Activated CD4-positive, alpha-beta T cell treated with anti-CD3 and anti-CD28 coated beads for 48 hours (primary cell): ENCODE results near the gene PLA2G4A.

Experiments used
- DNase-seq: peaks from one replicate; pipeline ENCODE4 v3.0.0-alpha.2; 2020

The PLA2G4A gene

DNA sequence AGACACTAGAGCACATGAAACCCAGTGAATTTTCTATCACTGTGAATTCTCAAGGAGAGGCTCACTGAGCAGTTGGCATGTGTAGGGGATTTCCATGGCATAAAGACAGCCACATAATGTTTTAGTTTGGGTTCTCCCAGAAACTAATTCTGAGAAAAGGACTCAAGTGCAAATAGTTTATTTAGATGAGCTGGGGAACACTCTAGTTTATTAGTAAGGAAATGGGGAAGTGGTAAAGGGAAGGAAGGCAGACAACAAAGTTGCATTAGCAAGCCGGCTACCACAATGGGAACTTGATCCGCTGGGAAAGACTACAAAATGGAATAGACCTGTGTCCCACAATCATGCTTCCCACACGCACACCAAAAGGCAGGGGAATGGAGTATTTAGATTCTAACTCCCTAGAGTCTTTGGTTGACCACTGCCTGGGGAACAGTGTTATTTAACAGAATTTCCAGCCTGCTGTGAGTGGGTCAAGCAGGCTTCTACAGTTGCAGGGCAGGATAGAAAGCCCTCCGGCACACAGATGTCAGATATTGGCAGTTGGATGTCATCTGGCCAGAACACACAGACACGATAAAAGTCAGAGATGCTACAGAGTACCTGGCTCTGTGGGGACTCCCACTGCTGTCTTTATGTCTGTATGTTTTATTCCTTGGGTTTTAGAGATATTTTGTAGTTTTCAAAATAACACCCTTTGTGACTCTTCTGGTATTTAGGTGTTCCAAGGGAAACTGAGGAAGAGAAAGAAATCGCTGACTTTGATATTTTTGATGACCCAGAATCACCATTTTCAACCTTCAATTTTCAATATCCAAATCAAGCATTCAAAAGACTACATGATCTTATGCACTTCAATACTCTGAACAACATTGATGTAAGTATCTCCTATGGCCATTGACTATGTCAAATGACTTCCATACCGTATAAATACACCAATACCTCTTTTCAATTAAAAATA, 150.1 kb downstream of the PLA2G4A start:
- DNase-seq = no peak

DNA sequence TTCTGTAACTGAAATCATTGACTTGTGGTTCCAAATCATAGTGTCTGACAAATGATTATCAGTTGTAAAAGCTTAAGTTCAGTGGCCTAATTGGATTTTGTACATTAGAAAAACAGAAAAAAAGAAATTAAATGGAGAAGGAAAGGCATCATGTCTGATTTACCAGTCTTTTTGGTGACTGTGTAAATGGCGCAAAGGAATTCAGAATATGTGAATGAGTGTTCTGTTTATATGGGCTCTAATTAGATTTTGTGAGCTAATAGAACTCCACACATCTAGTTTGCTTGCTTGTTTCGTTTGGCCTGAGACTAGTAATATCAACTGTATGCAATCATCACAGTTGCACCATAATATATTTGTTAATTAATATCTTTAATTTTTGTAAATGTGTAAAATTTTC, 151.7 kb downstream of the PLA2G4A start:
- no peak for DNase-seq

DNA sequence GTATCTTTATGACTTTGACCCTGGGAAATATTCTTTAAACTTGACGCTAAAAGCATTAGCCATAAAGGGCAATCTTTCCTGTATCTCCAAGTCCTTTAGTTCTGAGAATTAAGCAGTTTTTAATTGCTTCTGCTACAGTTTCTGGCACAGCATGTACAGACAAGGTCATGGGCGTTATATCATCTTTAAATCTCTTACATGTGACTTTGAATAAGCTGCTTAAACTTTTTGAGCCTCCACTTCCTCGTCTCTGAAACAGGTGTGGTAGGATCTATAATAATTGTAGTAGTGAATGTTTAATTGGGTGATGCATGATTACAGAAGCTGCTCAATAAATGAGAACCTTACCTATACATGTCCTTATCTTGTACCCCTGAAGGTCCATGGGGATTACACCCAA, 153.4 kb downstream of the PLA2G4A start:
- no peak for DNase-seq

DNA sequence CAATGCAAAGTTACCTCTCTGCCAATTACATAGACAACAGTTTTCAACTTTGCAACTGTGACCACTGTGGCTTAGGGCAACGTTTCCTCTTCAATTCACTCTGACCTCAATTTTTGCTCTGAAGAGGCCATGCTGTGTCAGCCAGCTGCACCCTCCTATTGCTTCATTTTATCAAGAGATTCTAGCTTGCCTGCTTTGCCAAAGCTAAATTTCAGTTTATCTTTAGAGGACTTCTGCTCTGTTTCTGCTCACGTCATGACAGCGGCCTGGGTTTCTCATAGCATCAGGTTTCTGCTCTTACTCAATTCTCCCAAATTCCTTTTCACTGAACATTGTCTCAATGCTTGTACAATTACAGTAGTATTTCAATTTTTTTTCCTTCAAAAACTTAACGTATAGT, 154.6 kb downstream of the PLA2G4A start:
- no peak for DNase-seq

DNA sequence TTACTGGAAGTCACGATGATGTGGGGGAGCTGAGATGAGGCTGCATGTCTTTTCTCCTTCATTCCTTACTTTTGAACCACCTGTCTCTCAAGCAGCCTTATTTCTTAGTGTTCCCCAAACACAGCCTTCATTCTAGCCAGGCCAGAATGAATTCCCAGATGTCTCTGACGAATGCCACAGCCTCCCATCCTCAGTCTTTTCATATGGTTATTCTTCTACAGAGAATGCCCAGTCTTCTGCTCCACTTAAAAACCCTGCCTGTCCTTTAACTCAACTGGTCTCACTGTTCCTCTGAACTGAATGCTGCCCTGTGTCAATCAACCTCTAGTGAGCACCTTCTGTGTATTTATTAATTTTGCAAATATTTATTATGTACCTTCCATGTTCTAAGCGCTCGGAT, 156.2 kb downstream of the PLA2G4A start:
- no peak for DNase-seq

DNA sequence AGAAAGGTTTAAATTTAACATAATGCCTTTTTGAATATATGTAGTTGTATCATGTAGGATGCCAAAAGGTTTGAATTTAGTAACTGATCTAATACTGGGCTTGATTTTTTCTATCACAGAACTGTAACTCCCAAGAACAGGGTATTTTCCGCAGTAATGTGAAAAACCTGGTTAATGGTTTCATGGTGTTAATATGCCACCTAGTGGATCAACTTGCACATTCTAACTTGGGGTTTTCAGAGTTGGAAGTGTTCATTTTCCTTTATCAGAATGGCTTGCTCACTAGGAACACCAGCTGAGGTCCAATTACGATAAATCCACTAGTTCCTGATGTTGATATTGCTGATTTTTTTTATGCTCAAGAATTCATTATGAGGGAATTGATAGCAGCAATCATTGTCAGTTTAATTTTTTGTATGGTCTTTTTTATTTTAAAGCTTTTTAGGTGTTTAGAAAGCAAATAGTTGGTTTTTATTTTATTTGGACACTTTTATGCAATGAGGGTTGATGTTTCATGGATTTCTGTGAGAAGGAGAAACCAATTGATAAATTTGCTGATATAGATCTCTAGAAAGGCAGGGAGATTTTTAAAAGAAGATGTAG, 157.2 kb downstream of the PLA2G4A start:
- no peak for DNase-seq

DNA sequence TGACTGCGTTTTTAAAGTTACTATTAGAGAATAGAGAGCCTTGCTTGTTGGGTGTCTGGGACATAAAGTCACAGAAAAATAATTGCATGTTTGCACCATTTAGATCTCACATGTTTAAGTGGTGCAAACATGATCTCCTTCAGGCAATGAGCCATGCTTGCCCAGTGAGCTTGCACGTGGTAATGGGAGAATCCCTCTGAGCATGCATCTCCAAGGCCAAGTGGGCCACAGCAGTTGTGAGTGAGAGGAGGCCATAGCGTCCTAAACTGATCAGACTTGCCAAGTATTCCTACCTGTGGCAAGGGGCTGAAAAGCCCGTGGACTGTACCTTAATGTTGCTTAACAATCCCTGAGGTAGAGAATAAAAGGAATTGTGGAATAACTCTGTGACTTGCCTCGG, 158.3 kb downstream of the PLA2G4A start:
- no peak for DNase-seq

DNA sequence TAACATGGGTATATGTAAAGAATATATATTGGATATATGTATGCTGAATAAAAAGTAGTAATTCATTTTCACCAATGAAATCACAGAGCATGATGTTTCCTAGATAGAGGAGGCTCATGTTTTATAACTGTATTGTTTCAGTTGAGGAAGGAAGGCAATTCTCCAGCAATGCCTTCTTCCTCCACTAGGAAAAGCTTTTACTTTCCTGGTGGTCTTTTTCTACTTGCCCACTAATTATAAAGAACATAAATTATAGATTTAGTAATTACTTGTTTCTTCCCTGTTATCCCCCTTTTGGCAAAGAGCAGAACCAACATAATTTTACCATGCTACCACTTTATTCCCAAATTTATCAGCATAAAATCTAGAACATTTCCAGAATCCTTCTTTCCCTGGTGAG, 159.0 kb downstream of the PLA2G4A start:
- DNase-seq = no peak

DNA sequence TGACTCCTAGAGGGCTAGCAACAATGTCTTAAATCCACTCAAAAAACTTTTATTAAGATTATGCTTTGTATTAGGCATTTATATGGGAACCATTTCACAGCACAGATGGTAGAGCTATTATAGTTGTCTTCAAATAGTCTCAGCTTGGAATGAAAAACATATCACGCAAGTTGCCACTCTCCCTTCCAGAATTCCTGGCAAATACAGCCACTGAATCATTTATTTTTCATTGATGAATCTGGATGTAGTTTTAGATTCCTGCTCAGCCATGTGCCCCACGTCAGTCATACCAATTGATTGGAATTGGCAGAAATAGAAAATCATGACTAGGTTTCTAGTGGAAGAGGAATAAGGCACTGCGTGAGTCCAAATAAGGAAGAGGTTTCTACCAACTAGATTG, 165.2 kb downstream of the PLA2G4A start:
- DNase-seq = no peak

DNA sequence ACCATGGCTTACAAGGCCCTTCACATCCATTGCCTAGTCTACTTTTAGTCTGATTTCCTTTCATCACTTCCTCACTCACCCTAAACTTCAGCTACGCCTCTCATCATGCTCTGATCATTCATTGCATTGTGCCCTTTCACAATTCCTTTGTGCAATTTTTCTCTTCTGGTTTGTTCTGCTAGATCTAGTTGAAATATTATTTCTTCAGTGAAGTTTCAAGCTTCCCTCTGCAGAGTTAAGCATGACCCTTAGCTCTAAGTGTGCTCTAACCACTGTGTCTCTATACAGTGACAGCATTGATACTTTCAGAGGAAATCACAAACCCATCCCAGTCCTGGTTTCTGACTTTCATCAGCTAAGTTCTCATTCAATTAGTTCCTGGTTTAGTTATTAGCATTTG, 166.1 kb downstream of the PLA2G4A start:
- DNase-seq = no peak

DNA sequence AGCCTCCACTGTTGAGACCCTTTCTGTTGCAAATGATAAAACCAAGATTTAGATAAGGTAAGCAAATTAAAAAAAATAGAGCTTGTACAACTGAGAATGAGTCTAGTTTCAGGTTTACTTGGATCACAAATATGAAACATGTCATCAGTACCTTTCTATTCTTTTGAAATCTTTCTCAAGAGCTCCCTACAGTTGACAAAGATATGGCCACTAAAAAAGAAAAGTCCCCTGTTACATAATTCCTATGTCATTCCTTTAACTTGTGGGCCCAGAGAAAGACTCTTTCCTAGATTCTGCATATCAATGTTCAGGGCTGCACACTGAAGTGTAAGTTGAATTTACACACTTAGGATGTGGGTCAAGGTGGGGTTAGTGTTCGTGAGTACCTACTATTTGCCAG, 168.1 kb downstream of the PLA2G4A start:
- DNase-seq = no peak

DNA sequence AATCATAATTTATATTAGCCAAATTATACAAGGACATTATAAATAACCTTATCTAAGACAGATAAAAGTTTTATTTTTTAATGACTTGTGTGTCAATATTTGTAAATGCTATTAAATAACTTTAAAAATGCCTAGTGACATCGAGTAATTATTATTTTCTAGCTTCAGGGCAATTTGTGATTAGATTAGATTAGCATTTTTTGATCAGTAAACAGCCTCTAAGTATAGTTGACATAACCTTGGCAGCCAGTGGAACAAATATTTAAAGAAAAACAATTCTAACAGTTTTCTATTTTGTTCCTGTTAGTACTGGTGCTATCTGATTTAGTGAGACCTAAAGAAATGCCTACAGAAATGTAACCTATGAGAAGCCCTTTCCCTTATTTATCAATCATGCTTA, 169.1 kb downstream of the PLA2G4A start:
- DNase-seq = no peak

DNA sequence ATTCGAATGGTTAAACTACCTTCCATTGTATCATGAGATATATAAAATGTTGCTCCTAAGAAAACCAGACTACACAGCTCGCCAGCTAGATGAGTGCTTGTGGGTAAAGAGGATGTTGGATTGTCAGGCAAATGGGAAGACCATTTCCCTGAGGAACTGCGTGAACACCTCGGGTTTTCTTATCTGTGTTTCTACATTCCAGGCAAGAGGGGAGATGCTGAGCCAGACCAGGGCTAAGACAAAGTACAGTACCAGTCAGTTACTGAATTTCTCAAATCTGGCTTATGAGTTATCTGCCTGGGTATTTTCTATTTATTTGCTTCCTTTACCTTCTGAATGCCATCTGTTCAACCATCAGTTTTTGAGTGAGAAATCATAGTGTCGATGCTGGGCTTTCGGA, 170.8 kb downstream of the PLA2G4A start:
- no peak for DNase-seq

DNA sequence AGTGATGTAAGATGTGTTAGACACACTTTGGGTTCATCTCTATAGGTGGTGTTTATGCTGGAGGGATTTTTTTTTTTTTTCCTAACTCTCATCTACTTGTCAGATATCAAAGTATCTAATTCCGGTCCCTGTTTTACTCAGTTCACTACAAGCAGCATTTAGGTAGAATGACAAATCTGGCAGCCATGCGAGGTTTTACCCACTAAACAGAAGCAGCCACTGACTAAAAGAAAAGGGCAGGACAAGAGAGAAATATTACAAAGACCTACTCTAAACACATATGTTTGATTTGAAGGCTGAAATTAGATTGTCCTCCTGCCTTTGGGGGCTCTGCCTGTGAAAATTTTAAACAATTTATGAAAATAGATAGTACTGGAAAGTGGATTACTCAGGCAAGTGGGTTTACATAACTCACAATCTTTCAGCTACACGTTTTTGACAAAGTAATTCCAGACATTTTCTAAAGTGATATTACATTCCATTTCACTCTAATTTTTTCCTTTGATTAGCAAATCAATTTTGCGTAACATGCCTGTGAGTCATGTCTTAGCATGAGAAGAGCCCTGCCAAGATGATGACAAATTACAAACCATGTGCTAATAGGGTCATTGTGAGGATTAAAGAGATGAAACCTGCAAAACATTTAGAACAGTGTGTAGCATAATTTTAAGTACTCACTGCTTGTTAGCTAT, 172.6 kb downstream of the PLA2G4A start:
- no peak for DNase-seq

DNA sequence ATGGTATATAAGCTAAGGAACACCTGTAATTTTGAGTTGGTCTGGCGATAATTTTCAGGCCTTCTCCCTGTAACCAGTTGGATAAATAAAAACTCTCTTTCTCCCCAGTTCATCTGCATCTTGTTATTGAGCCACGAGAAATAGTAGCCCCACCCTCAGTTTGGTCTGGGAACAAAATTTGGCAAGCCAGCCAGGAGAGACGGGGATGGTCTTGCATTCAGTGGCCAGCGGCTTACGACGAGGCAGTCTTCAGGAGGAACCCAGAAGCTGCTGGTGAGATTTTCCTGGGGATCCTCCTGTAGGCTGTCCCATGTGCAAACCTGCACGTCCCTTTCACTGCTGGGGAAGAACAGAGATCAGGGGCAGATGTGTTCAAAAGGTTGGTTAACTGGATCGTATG, 174.6 kb downstream of the PLA2G4A start:
- DNase-seq = no peak

DNA sequence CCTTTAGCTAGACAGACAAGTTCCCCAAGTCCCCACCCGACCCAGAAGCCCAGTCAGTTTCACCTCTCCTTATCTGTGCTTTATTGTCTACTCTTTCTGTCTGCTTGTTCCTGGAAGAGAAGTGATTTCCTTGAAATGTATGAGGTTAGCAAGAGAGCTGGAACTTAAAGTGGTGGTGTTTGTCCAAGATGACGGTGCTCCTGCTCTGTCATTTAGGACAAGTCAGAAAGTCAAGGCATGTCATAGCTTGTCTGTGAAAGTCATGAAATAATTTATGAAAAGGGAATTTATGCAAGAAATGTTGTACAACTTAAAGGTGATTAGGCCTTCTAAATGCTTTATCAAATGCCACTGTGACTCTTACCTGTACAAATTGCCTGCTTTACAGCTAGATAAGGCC, 178.1 kb downstream of the PLA2G4A start:
- DNase-seq = no peak

DNA sequence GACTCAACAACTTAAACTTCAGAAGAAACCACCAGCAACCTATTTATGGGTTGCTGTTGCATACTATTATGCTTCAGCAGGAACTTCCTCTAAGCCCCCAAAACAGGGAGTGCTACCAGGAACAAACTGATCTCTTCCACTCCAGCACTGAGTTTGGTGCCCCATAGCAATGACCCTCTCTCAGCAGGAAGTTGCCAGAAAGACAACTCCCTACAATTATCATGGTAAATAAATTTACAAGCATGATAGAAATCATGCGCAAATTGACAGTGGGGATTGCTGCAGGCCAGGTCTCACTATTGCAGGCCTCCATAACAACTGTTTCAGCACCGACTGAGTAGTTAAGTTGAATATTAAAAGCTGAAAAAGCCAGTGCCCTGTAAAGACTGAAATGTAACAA, 180.6 kb downstream of the PLA2G4A start:
- no peak for DNase-seq

DNA sequence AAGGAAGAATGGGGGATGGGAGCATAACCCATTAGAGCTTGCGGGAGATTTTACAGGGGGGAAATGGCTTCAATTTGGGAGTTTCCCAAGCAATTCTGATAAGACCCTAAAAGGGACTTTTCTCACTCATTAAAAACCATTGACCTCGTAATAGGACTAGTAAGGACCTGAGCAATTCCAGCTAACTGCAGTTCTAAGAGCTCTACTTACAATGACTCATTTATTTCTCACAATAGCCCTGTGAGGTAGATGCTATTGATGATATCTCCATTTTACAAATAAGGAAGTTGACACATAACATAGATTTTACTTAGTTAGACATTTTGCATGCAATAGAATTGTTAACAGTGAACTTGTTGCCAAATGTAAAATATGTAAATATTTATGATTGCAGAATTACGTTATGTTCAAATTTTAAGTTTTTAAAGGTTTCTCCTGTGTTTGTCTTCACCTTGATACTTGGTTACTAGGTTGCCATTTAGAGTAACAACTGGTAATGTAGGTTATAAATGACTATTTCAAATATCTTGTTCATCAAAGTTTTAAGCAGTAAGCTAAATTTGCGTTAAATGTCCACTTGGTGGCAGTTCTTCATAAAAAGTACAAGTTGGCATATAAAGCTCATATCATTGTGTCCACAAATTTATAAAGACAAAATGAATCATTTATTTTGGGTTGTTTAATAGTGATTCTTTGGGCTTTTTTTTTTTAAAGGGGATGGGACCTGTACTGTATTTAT, 182.0 kb downstream of the PLA2G4A start:
- no peak for DNase-seq

DNA sequence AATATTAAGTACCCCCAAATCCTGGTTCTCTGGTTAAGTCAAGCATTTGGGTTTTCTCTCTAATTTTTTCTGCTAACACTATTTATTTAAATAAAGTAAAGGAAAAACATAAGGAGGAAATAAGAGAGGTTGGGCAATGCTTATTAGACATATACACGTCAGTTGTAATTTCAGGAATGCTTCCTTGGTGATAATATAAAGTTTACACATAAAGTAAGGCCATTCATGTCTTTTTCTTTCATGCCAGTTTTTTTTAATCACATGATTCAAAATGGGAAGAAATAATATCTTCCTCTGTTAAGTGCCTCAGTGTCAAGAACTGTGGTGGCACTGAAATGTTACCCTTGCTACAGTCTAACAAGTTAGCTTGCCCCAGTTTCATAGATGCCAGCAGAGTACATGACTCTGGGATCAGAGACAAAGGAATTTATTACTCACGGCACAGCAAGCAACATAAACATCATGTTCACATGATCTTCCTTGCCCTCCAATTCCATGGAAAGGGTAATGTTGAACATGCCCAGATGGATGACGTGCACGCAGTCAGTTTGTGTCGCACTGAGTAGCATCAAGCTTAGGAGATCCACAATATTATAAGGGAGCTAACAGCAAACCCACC, 184.9 kb downstream of the PLA2G4A start:
- no peak for DNase-seq

DNA sequence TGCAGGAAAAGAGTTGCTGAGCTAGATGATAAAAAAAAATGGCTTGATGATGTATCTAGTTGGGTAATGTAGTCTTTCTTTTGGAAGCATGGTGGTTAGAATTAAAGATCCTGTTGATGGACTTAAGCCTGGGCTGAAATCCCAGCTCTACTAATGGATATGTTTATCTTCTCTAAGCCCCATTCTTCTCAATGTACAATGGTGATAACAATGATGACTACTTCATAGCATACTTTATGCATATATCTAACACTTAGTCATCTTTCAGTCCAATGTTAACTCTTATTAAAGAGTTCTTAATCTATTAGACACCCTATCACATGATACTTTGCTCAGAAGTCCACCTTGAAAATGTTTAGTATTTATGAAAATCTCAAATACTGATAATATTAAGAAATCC, 189.5 kb downstream of the PLA2G4A start:
- DNase-seq = no peak

DNA sequence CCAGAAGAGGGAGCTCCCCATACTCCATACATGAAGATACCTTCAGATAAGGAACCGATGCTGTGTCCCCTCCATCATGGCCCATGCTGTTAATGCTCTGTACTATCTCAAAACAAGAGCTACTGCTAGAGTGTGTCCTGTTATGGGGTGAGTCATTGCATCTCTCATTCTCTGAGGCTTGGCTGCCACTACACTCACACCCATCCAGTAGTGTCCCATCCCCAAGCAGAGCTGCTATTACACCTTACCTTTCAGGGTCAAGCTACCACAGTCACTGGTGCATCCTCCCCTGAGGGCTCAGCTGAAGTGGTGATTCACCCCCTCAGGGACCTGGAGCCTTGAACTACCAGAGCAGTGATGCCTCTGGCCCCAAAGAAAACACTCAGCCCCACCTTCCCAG, 198.5 kb downstream of the PLA2G4A start:
- no peak for DNase-seq

DNA sequence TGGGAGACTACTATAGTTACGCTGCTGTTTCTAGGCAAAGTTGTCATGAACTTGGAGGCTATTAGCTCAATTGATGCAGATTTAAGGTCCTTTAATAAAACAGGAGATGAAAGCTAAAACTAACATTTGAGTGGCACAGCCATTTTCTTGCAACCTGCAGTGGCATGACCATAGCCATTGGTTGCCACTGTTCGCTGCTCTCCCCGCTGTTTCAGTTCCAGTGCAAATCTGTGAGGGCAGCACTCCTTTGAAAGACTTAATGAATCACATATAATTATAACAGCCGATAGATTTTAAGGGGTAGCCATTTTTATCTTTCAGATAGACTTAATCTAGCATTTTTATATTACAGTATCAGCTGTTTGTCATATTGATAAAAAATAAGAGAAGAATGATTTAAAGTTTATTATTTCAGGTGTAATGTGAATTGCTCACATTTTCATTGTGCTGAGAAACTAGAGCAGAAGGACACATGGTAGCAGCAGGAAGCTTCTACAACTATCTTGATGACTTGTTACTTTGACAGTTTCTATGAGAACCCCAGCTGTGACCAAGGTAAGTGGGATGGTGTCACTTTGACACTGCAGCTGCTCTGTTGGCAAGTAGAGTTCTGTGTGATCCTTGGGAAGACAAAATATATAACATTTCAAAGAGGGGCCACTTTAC, 203.7 kb downstream of the PLA2G4A start:
- no peak for DNase-seq
